ENCODE data around the gene HCFC1R1. TPM values are rescaled to one million over a fixed set of nuclear protein-coding genes. Genes with fewer than 3 reads are reported as not detected.

HCFC1R1 gene
- total RNA-seq, 4 donors from 2014 or later, result 17.9 to 32.4 (median 18.4) TPM

DNA sequence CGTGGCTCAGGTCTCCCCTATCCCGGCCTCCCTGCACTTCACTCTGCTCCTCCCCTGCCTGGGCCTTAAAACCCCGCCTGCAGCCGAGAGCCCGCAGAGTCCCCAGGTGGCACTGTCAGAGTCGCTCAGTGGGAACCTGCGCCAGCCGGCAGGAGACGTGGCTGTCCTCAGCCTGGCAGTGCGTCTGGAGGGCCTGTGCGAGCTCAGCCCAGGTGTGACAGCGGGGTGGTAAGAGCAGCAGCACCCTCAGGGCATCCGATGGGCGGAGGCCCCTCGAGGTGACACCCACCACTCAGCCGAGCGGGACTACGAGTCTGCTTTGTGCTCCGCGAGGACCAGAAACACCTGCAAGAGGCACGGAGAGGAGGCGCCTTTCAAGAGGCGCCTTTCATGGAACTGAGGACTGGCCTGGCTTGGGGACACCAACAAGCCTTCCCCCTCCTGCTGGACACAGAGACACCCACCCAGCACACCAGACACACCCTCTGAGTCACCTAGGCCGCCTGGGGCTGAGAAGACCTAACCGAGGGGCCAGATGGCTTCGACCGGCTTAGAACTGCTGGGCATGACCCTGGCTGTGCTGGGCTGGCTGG is 10.8 kb downstream of the HCFC1R1 start, which contains the start of gene CLDN9:
Gene CLDN9, plus strand, starts transcription at position 96 of the 593 bp plus-strand sequence. Its CDS starts 440 bp downstream, at position 536.
- peaks cover 0 to 95% (median 22%) of the 10 kb centered on the region in 4 donors for H3K27me3 ChIP-seq
- H3K36me3 ChIP-seq, result no peaks in the 10 kb centered on the region
- intact Hi-C loops (cut with DNase I), result no loop called here
- H3K9me3 ChIP-seq, result no peaks in the 10 kb centered on the region
- H3K4me1 ChIP-seq, result peaks cover 0 to 38% (median 9%) of the 10 kb centered on the region in 3 donors
- TF ChIP-seq, protein P1, sequence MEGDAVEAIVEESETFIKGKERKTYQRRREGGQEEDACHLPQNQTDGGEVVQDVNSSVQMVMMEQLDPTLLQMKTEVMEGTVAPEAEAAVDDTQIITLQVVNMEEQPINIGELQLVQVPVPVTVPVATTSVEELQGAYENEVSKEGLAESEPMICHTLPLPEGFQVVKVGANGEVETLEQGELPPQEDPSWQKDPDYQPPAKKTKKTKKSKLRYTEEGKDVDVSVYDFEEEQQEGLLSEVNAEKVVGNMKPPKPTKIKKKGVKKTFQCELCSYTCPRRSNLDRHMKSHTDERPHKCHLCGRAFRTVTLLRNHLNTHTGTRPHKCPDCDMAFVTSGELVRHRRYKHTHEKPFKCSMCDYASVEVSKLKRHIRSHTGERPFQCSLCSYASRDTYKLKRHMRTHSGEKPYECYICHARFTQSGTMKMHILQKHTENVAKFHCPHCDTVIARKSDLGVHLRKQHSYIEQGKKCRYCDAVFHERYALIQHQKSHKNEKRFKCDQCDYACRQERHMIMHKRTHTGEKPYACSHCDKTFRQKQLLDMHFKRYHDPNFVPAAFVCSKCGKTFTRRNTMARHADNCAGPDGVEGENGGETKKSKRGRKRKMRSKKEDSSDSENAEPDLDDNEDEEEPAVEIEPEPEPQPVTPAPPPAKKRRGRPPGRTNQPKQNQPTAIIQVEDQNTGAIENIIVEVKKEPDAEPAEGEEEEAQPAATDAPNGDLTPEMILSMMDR (IDR thresholded peaks at IDR 0.05), result no peak
- no peak for TF ChIP-seq POLR2A (IDR thresholded peaks at IDR 0.05)
- no peak within 1 kb of the TSS for H3K27ac ChIP-seq
- WGBS, 2 donors, result 0 to 31% methylated on average over 2 to 3 of the region's 27 CpGs
- no peak for DNase-seq
- H3K4me3 ChIP-seq, result no peak within 1 kb of the TSS

DNA sequence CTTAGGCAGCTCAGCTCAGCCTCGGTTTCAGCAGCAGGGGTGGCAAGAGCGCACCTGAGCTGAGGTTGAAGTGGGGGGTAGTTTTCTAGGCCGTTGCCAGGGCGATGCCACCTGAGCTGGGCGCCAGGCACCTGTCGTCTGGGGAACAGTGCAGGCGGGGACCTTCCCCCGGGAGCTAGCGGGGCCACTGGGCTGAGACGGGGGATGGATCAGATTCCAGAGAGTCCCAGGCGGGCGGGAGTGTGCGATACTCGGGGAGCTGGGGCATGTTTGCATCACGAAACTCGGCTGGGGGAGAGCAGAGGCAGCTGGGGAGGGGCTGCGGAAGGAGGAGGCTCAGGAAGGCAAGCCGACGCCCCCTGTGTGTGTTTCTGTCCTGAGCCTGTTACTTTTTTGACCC is 11.5 kb downstream of the HCFC1R1 start:
- Histone ChIP-seq H3K4me3 (no peak overlapping the region), H3K27ac (no peak overlapping the region), H3K27me3 (peaks cover 0 to 95% (median 19%) of the 10 kb centered on the region in 4 donors), H3K4me1 (peaks cover 0 to 37% (median 9%) of the 10 kb centered on the region in 3 donors), H3K36me3 (no peaks in the 10 kb centered on the region), H3K9me3 (no peaks in the 10 kb centered on the region)
- intact Hi-C loops (cut with DNase I), result no loop called here
- WGBS, 2 donors, result 3 to 8% methylated on average over 7 to 12 of the region's 19 CpGs
- DNase-seq, result no peak
- TF ChIP-seq, protein P1 (IDR thresholded peaks at IDR 0.05), result no peak
- no peak for TF ChIP-seq POLR2A (IDR thresholded peaks at IDR 0.05)

DNA sequence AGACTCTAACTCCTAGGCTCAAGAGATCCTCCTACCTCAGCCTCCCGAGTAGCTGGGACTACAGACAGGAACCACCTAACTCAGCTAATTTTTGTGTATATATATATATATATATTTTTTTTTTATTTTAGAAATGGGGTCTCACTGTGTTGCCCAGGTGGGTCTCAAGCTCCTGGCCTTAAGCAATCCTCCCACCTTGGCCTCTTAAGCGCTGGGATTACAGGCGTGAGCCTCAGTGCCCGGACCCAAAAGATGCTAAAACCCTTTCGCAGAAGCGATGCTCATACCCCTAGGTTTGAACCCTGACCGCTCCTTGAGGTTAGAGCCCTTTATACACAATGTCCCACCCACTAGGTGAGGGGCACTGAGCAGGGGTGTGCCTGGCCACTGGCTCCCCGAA is 13.2 kb downstream of the HCFC1R1 start:
- no peak overlapping the region for H3K27ac ChIP-seq
- no peak overlapping the region for H3K4me3 ChIP-seq
- WGBS, 2 donors, result 88 to 92% methylated on average over 4 to 8 of the region's 8 CpGs
- TF ChIP-seq POLR2A (IDR thresholded peaks at IDR 0.05), result no peak
- TF ChIP-seq, protein P1 (IDR thresholded peaks at IDR 0.05), result no peak
- H3K36me3 ChIP-seq, result no peaks in the 10 kb centered on the region
- DNase-seq, result no peak
- intact Hi-C loops (cut with DNase I), result no loop called here
- peaks cover 6 to 100% (median 19%) of the 10 kb centered on the region in 4 donors for H3K27me3 ChIP-seq
- H3K9me3 ChIP-seq, result no peaks in the 10 kb centered on the region
- H3K4me1 ChIP-seq, result peaks cover 0 to 37% (median 9%) of the 10 kb centered on the region in 3 donors

DNA sequence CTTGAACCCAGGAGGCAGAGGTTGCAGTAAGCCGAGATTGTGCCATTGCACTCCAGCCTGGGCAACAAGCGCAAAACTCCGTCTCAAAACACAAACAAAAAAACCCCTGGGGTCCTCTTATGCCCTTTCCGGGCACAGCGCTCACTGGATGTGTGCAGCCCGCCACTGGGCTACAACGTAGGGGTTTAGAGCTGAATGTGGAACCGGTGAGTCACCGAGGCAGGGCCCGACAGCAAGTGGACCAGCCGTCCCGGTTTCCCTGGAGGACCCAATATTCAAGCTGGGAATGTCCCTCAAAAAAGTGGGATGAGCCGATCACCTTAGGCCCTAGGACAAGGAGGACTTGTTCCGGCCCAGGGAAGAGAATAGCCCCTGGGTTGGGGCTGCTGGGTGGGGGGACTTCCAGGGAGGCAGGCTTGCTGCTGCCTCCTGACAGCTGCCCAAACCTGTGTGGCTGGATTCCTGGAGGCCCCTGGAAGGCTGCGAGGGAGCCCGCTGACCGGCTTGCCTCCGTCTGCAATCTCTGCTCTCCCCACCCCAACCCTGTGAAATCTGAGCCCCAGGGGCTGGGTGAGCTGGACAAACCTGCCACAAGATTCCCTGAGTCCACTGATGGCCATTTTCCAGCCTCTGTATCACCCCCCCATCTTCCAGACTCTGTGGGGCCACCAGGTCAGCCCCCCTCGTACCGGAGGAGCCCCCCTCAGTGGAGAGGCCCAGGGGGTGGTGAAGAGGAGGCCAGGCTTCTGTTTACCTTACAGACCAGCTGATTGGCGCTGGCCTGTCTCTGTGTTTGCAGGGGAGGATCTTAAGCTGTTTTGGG is 14.0 kb downstream of the HCFC1R1 start:
- WGBS, 2 donors, result 48 to 50% methylated on average over 8 to 14 of the region's 21 CpGs
- Histone ChIP-seq H3K4me1 (peaks cover 0 to 42% (median 12%) of the 10 kb centered on the region in 3 donors), H3K27me3 (peaks cover 8 to 100% (median 19%) of the 10 kb centered on the region in 4 donors), H3K4me3 (no peak overlapping the region), H3K36me3 (no peaks in the 10 kb centered on the region), H3K27ac (no peak overlapping the region), H3K9me3 (no peaks in the 10 kb centered on the region)
- no peak for TF ChIP-seq POLR2A (IDR thresholded peaks at IDR 0.05)
- TF ChIP-seq, protein P1 (IDR thresholded peaks at IDR 0.05), result no peak
- DNase-seq, result no peak
- intact Hi-C loops (cut with DNase I), result no loop called here

DNA sequence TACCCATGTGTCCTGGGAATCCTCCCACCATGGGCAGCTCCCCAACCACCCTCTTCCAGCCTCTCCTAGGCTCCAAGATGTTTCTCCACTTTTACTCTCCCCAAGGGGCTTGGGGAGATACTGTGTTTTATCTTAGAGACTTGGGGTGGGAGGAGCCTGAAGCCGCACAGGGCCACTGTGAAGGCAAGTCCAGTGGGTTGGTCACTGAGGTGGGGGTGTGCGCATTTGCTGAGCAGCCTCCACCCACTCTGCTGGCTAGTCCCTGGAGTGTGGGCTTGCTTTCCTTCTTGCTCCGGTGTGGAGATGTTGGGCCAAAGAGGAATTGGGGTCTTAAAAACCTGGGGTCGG is 15.1 kb downstream of the HCFC1R1 start:
- Histone ChIP-seq H3K27me3 (peaks cover 8 to 90% (median 18%) of the 10 kb centered on the region in 4 donors), H3K36me3 (no peaks in the 10 kb centered on the region), H3K9me3 (no peaks in the 10 kb centered on the region), H3K4me3 (no peak overlapping the region), H3K4me1 (peaks cover 0 to 47% (median 13%) of the 10 kb centered on the region in 3 donors), H3K27ac (no peak overlapping the region)
- 80 to 93% methylated on average over 1 to 4 of the region's 4 CpGs for WGBS, 2 donors
- TF ChIP-seq, protein P1 (IDR thresholded peaks at IDR 0.05), result no peak
- DNase-seq, result no peak
- intact Hi-C loops (cut with DNase I), result no loop called here
